ENCODE measurements around the gene TMEM131L.

DNA sequence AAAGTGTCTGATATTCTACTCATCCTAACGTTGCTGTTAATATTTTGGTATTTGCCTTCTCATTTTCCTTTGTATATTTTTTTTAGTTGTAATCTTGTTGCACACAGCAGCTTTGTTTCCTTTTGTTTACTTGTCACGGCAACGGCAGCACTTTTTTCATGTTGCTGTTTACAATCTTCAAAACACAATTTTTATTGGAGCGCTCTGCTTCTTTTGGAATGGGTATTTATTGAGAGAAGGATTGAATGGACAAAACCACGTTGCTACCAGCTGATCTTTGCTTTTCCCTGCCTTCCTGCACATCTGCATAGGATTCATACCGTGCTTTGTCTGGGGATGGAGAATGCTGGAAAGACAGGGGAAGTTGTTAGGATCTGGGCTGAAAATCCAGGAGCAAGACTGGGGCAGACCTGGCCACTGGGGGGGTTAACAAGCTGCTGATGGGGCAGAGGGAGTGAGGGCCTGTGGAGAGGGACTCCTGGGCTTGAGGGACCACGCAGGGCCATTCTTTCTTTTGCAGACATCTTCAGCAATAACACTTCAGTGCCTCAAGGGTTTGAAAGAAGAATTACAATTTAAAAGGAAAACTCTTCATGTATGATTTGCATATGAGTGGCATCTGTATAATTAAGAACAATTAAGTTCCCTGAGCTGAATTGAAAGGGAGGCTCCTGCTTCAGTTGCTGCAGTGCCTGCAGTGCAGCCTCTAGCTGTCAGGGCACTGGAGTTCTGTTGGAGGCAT is 69.8 kb downstream of the TMEM131L start:
- TF ChIP-seq POLR2A (IDR thresholded peaks at IDR 0.05; ENCODE audit: low read depth, low read length) = no peak
- TF ChIP-seq POLR2AphosphoS5 (IDR thresholded peaks at IDR 0.05; ENCODE audit: low read depth, low read length) = no peak

Data from GM12892 (cell line).